ENCODE results near the gene VASN.

DNA sequence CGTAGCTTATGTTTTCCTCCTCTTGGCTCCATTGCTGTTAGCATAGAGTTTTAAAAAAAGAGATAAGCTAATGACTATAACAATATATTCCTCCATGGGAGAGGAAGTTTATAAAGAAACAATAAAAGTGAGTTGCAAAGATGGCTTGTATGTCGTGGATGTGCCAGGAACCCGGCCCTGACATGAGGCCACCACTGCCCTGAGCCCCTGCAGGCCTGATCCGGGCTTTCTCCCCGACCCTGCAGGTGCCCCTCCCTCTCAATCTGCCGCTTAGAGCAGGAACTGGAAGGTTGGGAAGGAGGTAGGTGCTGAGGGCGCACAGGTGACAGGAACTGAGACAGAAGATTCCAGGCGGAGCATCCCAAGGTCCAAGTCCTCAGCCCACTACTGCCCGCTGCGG is 32.2 kb upstream of the VASN start:
- TF ChIP-seq, protein P1, sequence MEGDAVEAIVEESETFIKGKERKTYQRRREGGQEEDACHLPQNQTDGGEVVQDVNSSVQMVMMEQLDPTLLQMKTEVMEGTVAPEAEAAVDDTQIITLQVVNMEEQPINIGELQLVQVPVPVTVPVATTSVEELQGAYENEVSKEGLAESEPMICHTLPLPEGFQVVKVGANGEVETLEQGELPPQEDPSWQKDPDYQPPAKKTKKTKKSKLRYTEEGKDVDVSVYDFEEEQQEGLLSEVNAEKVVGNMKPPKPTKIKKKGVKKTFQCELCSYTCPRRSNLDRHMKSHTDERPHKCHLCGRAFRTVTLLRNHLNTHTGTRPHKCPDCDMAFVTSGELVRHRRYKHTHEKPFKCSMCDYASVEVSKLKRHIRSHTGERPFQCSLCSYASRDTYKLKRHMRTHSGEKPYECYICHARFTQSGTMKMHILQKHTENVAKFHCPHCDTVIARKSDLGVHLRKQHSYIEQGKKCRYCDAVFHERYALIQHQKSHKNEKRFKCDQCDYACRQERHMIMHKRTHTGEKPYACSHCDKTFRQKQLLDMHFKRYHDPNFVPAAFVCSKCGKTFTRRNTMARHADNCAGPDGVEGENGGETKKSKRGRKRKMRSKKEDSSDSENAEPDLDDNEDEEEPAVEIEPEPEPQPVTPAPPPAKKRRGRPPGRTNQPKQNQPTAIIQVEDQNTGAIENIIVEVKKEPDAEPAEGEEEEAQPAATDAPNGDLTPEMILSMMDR (IDR thresholded peaks at IDR 0.05; ENCODE audit: low read length) = no peak
- TF ChIP-seq EZH2 (optimal IDR thresholded peaks at IDR 0.05; ENCODE audit: low read depth, low read length) (no peak), EZH2phosphoT487 (IDR thresholded peaks at IDR 0.05; ENCODE audit: low read length) (no peak)
